Osteoblast (primary cell): ENCODE results near the gene TGFBI. TPM values are rescaled to one million over a fixed set of nuclear protein-coding genes. Genes with fewer than 3 reads are reported as not detected.

Source experiments
- DNase-seq: peaks from one replicate; pipeline ENCODE4 v3.0.0; 2011; ENCODE audit warnings: low spot score, mixed read lengths; ENCODE audit not compliant: insufficient read length; ENCODE audit errors: missing footprints
- H2AFZ ChIP-seq: 2 replicates; pipeline ENCODE4 v1.6.0; 2011; ENCODE audit warnings: mild to moderate bottlenecking, low read length
- H3K27ac ChIP-seq: 2 replicates; pipeline ENCODE4 v1.5.1; 2011; ENCODE audit warnings: mild to moderate bottlenecking, low read depth, low read length, moderate library complexity
- H3K27me3 ChIP-seq: 2 replicates; pipeline ENCODE4 v1.6.0; 2012; ENCODE audit warnings: mild to moderate bottlenecking, control low read depth, inconsistent platforms, low read length, moderate library complexity; ENCODE audit not compliant: insufficient read depth
- H3K36me3 ChIP-seq: 2 replicates; pipeline ENCODE4 v1.5.1; 2011; ENCODE audit warnings: mild to moderate bottlenecking, low read length, control low read depth, moderate library complexity; ENCODE audit not compliant: insufficient read depth
- H3K4me1 ChIP-seq: 2 replicates; pipeline ENCODE4 v1.5.1; 2011; ENCODE audit warnings: mild to moderate bottlenecking, low read length, control low read depth, moderate library complexity; ENCODE audit not compliant: insufficient read depth
- H3K4me2 ChIP-seq: 2 replicates; pipeline ENCODE4 v1.6.0; 2011; ENCODE audit warnings: mild to moderate bottlenecking, low read length; ENCODE audit not compliant: insufficient read depth
- H3K4me3 ChIP-seq: fragments of 200-600 bp; sonication (generic); 3 replicates; pipeline ENCODE4 v1.5.1; 2012; ENCODE audit warnings: mild to moderate bottlenecking, low read length, inconsistent platforms; ENCODE audit not compliant: insufficient read depth
- H3K79me2 ChIP-seq: 2 replicates; pipeline ENCODE4 v1.6.0; 2012; ENCODE audit warnings: mild to moderate bottlenecking, low read length, control low read depth, inconsistent platforms; ENCODE audit not compliant: insufficient read depth
- H3K9me3 ChIP-seq: 2 replicates; pipeline ENCODE4 v1.5.1; 2011; ENCODE audit warnings: low read depth, low read length, control low read depth
- H4K20me1 ChIP-seq: 2 replicates; pipeline ENCODE4 v1.6.0; 2012; ENCODE audit warnings: mild to moderate bottlenecking, low read length, control low read depth; ENCODE audit not compliant: insufficient read depth
- total RNA-seq: library from RNA; depleted of rRNA; stranded (reverse); fragments of >200 nt; gene quantifications from 2 replicates; pipeline ENCODE4 v1.2.3, GENCODE V29; 2012
- TF ChIP-seq, protein P1 (sequence below): IDR thresholded peaks from 2 replicates; pipeline ENCODE4 v1.5.1; 2011; ENCODE audit warnings: mild to moderate bottlenecking, low read depth, low read length, moderate library complexity; ENCODE audit errors: extremely low read depth

TGFBI gene
- total RNA-seq, 1 donor = 1,700 TPM

DNA sequence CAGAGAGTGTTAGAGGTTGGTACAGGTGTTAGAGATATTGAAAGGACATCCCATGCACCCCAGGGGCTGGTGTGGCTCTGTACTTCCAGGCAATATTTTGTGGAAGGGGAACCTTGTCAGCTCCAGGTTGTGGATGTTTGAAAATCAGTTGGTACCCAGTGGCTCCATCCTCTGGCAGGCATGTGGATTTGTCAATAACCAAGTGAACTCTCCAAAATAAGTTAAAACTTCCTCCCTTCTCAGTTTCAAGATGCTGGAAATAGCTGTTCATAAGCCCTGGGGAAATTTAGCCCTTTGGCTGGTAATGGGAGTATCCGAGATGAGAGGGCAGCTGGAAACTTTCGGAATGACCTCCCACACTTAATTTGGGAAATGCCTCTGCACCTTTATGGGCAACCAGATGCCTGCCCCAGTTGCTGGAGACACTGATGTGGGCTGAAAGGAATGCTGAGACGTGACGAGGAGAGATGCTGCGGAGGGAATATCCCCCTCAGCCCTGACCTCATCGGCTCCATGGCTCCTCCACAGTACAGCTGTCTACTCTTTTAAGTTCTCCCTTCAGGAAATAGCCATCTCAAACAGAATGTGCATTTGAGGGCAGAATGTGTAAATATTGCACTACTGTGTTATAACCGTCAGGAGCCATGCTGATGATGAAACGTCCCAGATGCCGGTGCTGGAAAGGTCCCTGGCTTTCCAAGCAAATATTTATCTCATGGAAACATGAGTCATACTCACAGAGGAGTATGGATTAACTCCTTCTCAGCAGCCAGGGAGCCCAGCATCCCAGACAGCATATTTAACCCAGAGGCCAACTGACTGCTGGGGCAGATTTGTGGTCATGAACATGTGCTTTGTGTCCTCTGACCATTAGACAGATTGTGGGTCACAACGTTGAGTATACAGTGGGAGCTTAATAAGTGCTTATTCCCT is 29.5 kb downstream of the TGFBI start:
- no peaks in the 10 kb centered on the region for H3K79me2 ChIP-seq
- H4K20me1 ChIP-seq = no peaks in the 10 kb centered on the region
- H2AFZ ChIP-seq = no peak overlapping the region
- H3K36me3 ChIP-seq = peaks cover 87% of the 10 kb centered on the region
- no peaks in the 10 kb centered on the region for H3K9me3 ChIP-seq
- H3K27ac ChIP-seq = peak overlapping the region; percentile 92
- TF ChIP-seq, protein P1, sequence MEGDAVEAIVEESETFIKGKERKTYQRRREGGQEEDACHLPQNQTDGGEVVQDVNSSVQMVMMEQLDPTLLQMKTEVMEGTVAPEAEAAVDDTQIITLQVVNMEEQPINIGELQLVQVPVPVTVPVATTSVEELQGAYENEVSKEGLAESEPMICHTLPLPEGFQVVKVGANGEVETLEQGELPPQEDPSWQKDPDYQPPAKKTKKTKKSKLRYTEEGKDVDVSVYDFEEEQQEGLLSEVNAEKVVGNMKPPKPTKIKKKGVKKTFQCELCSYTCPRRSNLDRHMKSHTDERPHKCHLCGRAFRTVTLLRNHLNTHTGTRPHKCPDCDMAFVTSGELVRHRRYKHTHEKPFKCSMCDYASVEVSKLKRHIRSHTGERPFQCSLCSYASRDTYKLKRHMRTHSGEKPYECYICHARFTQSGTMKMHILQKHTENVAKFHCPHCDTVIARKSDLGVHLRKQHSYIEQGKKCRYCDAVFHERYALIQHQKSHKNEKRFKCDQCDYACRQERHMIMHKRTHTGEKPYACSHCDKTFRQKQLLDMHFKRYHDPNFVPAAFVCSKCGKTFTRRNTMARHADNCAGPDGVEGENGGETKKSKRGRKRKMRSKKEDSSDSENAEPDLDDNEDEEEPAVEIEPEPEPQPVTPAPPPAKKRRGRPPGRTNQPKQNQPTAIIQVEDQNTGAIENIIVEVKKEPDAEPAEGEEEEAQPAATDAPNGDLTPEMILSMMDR = peak; percentile 79
- H3K4me1 ChIP-seq = peaks cover 66% of the 10 kb centered on the region
- peak; percentile 93 for DNase-seq
- no peaks in the 10 kb centered on the region for H3K27me3 ChIP-seq
- H3K4me3 ChIP-seq = no peak overlapping the region
- H3K4me2 ChIP-seq = peak overlapping the region; percentile 25

DNA sequence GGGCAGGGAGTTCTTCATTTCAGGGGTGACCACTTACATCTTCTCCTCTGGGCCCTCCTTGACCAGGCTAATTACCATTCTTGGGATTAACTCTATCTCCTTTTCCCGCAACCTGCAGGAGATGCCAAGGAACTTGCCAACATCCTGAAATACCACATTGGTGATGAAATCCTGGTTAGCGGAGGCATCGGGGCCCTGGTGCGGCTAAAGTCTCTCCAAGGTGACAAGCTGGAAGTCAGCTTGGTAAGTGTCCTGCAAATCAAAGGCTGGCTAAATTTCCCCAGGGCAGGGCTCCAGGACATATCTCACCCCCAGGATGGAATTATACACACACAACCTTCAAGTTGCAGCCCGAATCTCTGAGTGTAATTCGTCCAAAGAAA is 30.2 kb downstream of the TGFBI start:
- peaks cover 59% of the 10 kb centered on the region for H3K4me1 ChIP-seq
- no peak overlapping the region for H3K4me3 ChIP-seq
- DNase-seq = no peak
- TF ChIP-seq, protein P1 = no peak
- H3K9me3 ChIP-seq = no peaks in the 10 kb centered on the region
- no peak overlapping the region for H3K4me2 ChIP-seq
- H2AFZ ChIP-seq = no peak overlapping the region
- H3K27me3 ChIP-seq = no peaks in the 10 kb centered on the region
- peaks cover 90% of the 10 kb centered on the region for H3K36me3 ChIP-seq
- H4K20me1 ChIP-seq = no peaks in the 10 kb centered on the region
- no peaks in the 10 kb centered on the region for H3K79me2 ChIP-seq
- H3K27ac ChIP-seq = peak overlapping the region; percentile 92

DNA sequence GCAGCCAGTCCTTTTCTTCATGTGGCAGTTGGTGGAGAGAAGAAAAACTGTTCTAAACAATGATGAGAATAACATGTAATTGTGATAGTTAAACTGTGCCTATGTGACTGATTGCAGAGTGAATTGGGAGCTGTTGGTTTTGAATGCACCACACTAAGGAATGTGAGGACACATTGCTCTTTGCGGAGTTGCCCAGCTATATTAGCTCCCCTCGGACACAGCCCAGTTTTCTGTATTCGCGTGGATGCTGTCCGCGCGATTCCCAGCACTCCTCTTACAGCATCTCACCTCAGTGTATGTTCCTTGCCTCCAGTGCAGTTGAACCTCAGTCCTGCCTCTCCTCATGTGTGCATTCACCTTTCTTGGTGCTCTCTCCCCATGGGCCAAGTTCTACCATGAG is 32.2 kb downstream of the TGFBI start:
- H3K27me3 ChIP-seq = no peaks in the 10 kb centered on the region
- no peak overlapping the region for H2AFZ ChIP-seq
- H3K9me3 ChIP-seq = no peaks in the 10 kb centered on the region
- DNase-seq = no peak
- TF ChIP-seq, protein P1 = no peak
- peaks cover 39% of the 10 kb centered on the region for H3K4me1 ChIP-seq
- H3K36me3 ChIP-seq = peaks cover 89% of the 10 kb centered on the region
- no peaks in the 10 kb centered on the region for H3K79me2 ChIP-seq
- H4K20me1 ChIP-seq = no peaks in the 10 kb centered on the region
- no peak overlapping the region for H3K4me2 ChIP-seq
- peak overlapping the region; percentile 4 for H3K27ac ChIP-seq
- no peak overlapping the region for H3K4me3 ChIP-seq

DNA sequence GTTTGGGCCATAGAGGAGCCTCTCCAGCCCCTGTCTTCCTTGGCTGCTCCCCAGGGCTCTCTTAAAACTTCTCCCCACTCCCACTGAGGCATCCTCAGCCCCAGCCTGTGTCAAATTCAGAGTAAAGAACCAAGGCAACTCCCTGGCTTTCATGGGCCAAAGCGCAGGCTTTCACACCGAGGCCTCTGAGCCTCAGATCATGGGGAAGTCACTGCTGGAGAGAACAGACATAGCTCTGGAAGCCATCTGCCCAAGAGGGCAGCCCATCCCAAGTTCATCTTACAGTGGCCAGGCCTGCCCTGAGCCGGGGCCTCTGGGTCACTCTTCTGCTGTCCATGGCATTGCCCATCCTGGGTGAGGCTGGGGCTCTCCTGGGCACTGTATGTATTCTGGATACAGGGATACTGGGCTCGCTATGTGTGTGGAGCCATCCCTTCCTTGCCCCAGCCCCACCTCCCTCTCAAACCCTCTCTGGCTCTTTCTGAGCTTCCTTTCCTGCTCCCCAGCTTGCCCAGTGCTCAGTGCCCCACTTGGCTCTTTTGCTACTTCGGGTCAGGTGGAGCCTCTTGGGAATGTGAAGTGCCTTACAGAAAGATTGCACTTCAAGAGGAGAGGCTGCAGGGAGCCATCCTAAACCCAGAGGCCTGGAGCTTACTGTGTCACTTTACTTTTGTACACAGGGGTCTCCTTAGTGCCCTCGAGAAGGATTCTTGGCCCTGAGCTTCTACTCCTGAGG is 33.0 kb downstream of the TGFBI start:
- H3K27ac ChIP-seq = peak overlapping the region; percentile 12
- no peak overlapping the region for H3K4me3 ChIP-seq
- TF ChIP-seq, protein P1 = no peak
- no peak overlapping the region for H3K4me2 ChIP-seq
- no peak overlapping the region for H2AFZ ChIP-seq
- H3K27me3 ChIP-seq = no peaks in the 10 kb centered on the region
- H4K20me1 ChIP-seq = no peaks in the 10 kb centered on the region
- H3K9me3 ChIP-seq = no peaks in the 10 kb centered on the region
- peaks cover 83% of the 10 kb centered on the region for H3K36me3 ChIP-seq
- H3K79me2 ChIP-seq = no peaks in the 10 kb centered on the region
- H3K4me1 ChIP-seq = peaks cover 35% of the 10 kb centered on the region
- no peak for DNase-seq
